HL-60/S4 (cell line): Measurements from ENCODE around the gene TBC1D19.
"Not testable (repeated sequence)": the region's sequence is repeated elsewhere in the genome, so short reads cannot be mapped to it uniquely, and the experiment has no call there.

Experiments used
- in situ Hi-C: fragments of 300-500 bp; cut with MboI; formaldehyde crosslinking; loops from 2 replicates; pipeline ENCODE4 v1.14.3; 2022; ENCODE audit warnings: low sequenced_read_pairs

Gene TBC1D19

DNA sequence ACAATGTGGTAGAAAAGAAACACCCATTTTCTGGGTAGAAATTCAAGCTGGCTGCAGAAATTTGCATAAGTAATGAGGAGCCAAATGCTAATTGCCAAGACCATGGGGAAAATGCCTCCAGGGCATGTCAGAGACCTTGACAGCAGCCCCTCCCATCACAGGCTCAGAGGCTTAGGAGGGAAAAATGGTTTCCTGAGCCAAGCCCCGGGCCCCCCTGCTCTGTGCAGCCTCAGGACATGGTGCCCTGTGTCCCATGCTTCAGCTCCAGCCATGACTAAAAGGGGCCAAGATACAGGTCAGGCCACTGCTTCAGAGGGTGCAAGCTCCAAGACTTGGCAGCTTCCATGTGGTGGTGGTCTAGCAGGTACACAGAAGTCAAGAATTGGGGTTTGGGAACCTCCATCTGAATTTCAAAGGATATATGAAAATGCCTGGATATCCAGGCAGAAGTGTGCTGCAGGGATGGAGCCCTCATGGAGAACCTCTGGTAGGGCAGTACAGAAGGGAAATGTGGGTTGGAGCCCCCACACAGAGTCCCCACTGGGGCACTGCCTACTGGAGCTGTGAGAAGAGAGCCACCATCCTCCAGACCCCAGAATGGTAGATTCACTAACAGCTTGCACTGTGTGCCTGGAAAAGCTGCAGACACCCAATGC lies 95.3 kb downstream of the TBC1D19 start:
- in situ Hi-C loops, result not testable (repeated sequence)

DNA sequence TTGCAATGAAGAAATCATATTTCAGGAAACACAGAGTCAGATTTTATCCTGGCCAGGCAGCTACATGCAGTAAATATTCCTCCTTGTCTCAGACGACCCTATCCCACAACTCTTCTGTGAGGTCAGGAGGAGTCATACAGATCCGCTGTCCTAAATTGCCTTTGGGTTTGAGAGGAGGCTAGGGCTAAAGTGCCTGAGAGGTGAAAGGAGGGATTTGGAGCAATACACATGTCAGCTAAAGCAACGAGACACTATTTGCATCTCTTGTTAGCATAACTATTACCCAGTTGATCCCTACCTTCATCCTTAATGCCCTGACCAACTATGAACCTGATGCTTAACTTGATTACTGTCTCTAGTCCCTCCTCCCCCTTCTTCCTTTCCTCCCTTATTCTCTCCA lies 98.6 kb downstream of the TBC1D19 start:
- in situ Hi-C loops, result no loop called here

DNA sequence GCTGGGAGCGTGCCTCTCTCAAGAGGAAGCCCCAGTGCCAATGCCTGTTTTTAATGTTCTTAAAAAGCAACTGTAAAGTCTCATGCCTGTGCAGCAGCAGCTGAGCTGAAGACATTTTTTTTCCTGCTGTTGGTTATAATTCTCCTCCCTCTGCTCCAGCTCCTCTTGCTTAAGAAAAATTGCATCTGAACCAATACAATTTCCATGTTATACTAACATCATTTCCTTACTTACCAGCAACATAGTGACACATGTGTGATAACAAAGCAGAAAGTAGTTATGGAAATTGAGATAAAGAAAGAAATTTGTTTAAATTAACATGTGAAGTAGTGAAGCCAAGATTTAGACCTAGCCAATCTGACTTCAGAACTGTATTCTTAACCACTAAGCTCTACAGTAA lies 101.4 kb downstream of the TBC1D19 start:
- in situ Hi-C loops, result no loop called here

DNA sequence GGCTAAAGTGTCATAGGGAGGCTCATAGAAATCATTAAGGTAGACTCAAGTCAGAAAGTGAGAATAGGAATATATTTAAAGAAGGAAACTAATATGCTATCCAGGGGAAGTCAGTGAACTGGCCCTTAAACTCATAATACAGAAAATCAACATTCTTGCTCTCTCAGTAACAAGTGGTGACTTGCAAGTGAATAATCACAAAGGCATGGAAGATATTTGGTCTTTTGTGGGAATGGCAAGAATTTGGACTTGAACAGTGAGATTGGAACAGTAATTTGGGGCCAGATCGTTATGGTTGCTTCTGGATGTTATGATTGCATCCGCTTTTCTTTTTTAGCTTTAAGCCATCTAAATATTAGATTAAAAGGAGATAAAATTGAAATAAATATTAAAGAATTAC lies 103.8 kb downstream of the TBC1D19 start:
- in situ Hi-C loops, result no loop called here

DNA sequence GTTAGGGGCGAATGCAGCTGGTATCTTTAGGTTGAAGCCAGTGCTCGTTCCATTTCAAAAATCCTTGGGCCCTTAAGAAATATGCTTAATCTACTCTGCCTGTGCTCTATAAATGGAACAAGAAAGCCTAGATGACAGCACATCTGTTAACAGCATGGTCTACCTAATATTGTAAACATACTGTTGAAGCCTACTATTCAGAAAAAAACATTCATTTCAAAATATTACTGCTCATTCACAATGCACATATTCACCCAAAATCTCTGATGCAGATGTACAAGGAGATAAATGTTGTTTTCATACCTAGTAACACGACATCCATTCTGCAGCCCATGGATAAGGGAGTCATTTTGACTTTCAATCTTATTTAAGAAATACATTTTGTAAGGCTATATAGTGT lies 106.6 kb downstream of the TBC1D19 start:
- in situ Hi-C loops, result no loop called here

- in situ Hi-C loops, result no loop called here
These were observed 108.3 kb downstream of the TBC1D19 start for GRCh38 chr4:26692014-26692726.

DNA sequence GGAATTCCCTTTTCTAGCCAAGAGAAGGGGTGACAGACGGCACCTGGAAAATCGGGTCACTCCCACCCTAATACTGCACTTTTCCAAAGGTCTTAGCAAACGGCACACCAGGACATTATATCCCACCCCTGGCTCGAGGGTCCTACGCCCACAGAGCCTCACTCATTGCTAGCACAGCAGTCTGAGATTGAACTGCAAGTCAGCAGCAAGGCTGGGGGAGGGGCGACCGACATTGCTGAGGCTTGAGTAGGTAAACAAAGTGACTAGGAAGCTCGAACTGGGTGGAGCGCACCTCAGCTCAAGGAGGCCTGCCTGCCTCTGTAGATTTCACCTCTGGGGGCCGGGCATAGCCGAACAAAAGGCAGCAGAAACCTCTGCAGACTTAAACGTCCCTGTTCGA lies 110.2 kb downstream of the TBC1D19 start:
- in situ Hi-C loops, result not testable (repeated sequence)

- in situ Hi-C loops, result loop anchor here (25.0 kb wide), 1 partner anchor 688 kb away; no protein-coding TSS in a partner anchor
These were observed 116.2 kb downstream of the TBC1D19 start for GRCh38 chr4:26700110-26700509.

DNA sequence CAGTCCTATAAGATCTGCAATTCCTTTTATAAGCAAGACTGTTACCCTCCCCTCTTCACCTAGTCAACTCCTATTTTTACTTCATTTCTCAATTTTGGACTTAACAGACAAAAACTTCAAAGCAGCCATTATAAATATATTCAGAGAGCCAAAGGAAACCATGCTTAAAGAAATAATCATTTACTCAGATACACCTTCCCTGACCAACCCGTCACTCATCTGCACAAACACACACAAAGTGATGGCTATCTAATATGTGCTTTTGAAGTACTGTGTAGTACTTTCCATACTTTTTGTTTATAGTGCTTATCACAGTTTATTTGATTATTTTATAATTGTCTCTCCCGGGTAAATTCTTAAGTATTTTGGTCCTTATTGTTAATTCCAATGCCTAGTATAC lies 117.2 kb downstream of the TBC1D19 start:
- in situ Hi-C loops, result loop anchor here (25.0 kb wide), 1 partner anchor 689 kb away; no protein-coding TSS in a partner anchor

GRCh38 chr4:26701786-26702227 lies 117.9 kb downstream of the TBC1D19 start:
- in situ Hi-C loops, result loop anchor here (25.0 kb wide), 1 partner anchor 690 kb away; no protein-coding TSS in a partner anchor

- in situ Hi-C loops, result loop anchor here (25.0 kb wide), 1 partner anchor 695 kb away; no protein-coding TSS in a partner anchor
These were observed 123.5 kb downstream of the TBC1D19 start for GRCh38 chr4:26707342-26707741.

- in situ Hi-C loops, result loop anchor here (25.0 kb wide), 1 partner anchor 697 kb away; no protein-coding TSS in a partner anchor
These were observed 125.4 kb downstream of the TBC1D19 start for GRCh38 chr4:26709246-26709645.

- in situ Hi-C loops, result loop anchor here (25.0 kb wide), 1 partner anchor 701 kb away; no protein-coding TSS in a partner anchor
These were observed 129.8 kb downstream of the TBC1D19 start for GRCh38 chr4:26713563-26714151.

DNA sequence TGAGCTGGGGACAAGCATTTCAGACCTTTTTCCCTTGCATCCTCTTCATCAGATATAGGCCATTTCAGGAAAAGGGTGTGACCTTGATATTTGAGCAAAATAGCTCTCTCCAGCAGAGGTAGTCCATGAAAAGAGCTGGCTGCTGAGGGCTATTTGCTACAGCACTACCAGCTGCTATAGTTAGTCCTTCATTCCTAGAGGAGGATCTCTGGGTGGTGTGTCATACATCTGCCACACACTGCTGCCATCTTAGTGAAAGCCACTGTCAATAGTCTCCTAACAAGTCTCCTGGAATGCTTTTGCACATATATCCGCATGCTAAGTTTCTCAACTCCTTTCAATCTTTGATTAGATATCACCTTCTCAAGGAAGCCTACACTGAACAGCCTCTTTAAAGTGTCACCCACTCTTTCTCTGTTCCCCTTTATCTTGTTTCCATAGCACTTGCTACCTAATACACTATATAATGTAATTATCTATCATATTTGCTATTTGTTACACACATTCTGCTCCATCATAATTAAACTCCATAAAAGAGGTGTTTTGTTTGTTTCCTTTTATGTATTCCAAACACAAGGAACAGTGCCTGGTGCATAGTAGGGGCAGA lies 131.9 kb downstream of the TBC1D19 start:
- in situ Hi-C loops, result loop anchor here (25.0 kb wide), 1 partner anchor 703 kb away; no protein-coding TSS in a partner anchor

DNA sequence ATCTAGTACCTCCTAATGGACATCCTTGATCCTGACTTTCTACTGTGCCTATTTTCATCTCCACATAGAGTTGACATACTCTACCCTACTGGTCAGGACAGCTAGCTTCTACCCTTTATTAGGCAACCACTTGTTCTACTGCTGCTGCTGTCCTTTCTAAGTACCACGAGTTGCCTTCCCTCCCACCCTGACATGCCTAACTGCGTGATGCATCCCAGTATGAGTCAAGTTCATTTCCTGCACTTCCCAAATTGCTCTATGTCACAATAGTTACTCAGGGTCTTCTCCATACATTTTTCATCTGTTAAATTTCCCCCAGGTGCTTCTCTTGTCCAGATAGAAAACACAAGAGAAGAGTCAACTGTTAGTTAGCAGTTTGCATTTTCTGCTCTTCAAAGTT lies 133.4 kb downstream of the TBC1D19 start:
- in situ Hi-C loops, result loop anchor here (25.0 kb wide), 1 partner anchor 705 kb away; no protein-coding TSS in a partner anchor

DNA sequence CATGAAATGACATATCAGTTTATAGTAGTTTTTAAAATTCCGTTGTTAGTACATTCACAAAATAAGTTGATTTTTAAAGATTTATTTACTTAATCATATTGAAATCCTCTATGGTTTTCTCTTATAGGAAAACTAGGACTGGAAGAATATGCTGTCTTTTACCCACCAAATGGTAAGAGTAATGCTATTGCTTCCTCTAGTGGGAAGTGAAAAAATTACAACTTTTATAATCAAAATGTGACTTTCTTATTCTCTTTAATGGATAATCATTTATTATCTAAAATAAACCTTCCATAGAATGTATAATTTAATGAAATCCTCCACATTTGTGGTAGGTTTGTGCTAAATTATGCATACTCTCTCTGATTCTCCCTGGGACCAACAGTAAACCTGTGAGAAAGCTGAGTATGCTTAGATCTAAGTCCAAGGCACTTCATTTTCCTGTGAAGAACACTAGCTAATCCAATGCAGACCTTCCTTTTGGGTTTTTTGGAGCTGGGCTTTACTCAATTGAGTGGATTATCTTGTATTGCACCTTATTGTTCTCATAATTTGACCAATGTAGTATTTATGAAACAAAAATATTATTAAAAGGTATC lies 136.2 kb downstream of the TBC1D19 start:
- in situ Hi-C loops, result loop anchor here (25.0 kb wide), 1 partner anchor 708 kb away; no protein-coding TSS in a partner anchor

DNA sequence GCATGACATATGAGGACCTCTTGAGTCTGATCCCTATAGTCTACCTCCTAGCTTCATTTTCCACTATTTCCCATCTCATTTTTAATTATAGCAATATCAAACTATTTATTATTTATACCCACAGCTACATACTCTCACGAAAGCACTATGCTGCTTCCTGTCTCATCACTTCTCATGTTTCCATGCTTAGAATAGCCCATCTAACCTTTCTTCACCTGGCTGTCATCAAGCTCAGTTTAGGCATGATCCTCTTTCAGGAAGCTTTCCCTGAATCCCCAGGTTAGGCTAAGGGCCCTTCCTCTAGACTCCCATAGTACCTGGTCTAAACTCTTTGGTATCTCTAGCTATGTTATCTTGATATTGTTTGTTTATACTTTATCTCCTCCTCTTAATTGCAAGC lies 137.8 kb downstream of the TBC1D19 start:
- in situ Hi-C loops, result loop anchor here (25.0 kb wide), 1 partner anchor 709 kb away; no protein-coding TSS in a partner anchor

DNA sequence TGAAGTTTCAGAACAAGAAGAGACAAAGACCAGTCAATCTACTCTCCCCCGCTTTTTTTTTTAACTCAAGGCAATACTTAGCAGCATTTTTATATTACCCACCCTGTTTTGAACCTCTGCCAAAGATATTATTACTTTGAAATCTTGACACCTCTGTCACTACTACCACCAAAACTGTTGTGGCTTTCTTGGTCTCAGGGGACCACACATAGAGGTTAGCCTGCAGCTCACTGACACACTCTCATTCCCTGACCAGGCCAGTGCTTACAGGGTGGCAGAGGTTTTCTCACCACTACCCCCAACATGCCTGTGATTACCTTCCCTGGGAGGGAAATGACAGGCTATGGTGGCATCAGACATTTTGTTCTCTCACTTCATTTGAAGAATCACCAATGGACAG lies 139.3 kb downstream of the TBC1D19 start:
- in situ Hi-C loops, result loop anchor here (25.0 kb wide), 1 partner anchor 711 kb away; no protein-coding TSS in a partner anchor

GRCh38 chr4:26724534-26724933 lies 140.7 kb downstream of the TBC1D19 start:
- in situ Hi-C loops, result loop anchor here (25.0 kb wide), 1 partner anchor 712 kb away; no protein-coding TSS in a partner anchor

DNA sequence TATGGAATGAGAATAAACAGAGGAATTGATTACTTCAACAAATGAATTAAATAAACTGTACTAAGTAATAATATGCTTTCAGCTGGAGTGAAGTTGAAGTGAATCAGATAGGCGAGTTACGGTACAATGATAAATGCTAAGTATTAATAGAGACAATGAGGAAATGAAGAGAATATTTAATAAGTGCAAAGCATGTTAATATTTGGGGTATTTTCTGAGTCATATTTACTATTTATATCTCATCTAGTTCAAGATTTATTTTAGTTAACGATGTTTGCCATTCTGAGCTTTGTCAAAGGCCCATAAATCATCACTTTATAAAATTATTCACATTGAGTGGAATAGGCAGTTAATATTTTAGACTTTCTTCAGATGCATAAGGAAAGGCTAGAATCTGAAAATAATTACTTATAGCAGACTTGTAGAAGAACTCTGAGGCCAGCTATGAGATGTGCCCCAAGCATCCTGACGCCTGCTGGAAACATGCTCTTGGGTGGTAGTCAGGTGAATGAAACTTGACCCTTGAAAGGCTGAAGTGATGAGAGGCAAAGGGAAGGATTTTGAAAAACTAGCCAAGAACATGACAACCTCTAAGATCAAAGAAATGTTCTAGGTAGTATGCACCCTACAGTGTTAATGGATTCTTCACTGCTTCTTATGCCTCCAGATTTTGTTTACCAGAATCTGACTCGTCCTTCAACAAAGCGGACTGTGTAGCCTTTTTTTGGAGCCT lies 142.9 kb downstream of the TBC1D19 start:
- in situ Hi-C loops, result no loop called here
